ENCODE results near the gene CCDC197.

CCDC197 gene

DNA sequence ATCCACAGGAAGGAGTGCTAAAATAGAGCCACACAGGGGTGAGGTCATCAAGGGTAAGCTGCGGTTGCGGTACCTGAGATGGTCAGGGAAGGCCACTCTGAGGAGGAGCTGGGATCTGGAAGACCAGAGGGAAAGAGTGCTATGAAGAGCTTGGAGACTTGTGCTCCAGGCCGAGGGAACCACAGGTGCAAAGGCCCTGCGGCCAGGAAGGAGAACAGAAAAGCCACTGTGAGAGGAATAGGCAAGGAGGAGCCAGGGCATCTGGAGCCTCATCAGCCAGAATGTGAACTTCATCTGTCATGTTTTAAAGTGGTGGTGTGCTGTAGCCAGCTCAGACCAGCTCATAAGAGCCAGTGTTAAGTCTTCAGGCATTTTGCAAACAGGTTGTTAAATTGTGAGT lies 5.5 kb upstream of the CCDC197 start:
- Histone ChIP-seq H3F3A (ENCODE audit: insufficient read depth) (no peaks in the 10 kb centered on the region), H4K20me1 (ENCODE audit: low read depth, low read length) (no peaks in the 10 kb centered on the region), H3K4me2 (ENCODE audit: low read depth, low read length, poor library complexity, severe bottlenecking) (no peak overlapping the region), H3K27ac (ENCODE audit: low read depth, low read length) (no peak overlapping the region), H3K36me3 (ENCODE audit: low read length) (no peaks in the 10 kb centered on the region), H3K9me3 (ENCODE audit: insufficient read depth, low read length) (no peaks in the 10 kb centered on the region), H3K79me2 (ENCODE audit: insufficient read depth, low read length) (no peaks in the 10 kb centered on the region), H3K4me3 (ENCODE audit: insufficient read depth, low read length, poor library complexity, severe bottlenecking) (no peak overlapping the region), H3K9me2 (replicated peaks; ENCODE audit: insufficient read depth, low read length) (no peaks in the 10 kb centered on the region), H3K27me3 (ENCODE audit: low read length) (no peaks in the 10 kb centered on the region), H2AFZ (ENCODE audit: low read depth, low read length, severe bottlenecking) (no peak overlapping the region), H3K9ac (ENCODE audit: low read length) (no peak overlapping the region)
- TF ChIP-seq, protein P1, sequence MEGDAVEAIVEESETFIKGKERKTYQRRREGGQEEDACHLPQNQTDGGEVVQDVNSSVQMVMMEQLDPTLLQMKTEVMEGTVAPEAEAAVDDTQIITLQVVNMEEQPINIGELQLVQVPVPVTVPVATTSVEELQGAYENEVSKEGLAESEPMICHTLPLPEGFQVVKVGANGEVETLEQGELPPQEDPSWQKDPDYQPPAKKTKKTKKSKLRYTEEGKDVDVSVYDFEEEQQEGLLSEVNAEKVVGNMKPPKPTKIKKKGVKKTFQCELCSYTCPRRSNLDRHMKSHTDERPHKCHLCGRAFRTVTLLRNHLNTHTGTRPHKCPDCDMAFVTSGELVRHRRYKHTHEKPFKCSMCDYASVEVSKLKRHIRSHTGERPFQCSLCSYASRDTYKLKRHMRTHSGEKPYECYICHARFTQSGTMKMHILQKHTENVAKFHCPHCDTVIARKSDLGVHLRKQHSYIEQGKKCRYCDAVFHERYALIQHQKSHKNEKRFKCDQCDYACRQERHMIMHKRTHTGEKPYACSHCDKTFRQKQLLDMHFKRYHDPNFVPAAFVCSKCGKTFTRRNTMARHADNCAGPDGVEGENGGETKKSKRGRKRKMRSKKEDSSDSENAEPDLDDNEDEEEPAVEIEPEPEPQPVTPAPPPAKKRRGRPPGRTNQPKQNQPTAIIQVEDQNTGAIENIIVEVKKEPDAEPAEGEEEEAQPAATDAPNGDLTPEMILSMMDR (IDR thresholded peaks at IDR 0.05; ENCODE audit: insufficient read depth, low read length, poor library complexity, severe bottlenecking), result no peak
- TF ChIP-seq EZH2phosphoT487 (conservative IDR thresholded peaks at IDR 0.05; ENCODE audit: low read length), result no peak

DNA sequence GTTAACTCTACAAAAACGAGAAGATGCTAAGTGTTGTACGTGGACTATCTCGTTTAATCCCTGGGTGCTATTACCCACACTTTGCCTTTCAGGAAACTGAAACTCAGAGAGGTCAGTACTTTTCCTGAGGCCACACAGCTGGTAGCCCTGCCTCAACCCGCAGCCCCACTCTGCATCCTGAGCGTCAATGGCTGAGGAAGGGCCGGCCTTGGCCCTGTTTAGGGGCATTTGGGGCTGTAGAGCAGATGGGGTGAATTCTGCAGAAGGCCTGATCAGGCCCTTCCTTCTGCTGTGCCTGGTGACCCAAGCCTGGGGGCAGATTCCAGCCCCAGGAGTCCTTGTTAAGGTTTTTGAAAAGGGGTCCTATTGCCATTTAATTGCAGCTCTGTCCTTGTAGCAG lies 3.7 kb upstream of the CCDC197 start:
- no peak overlapping the region for H3K27ac ChIP-seq (ENCODE audit: low read depth, low read length)
- no peaks in the 10 kb centered on the region for H3F3A ChIP-seq (ENCODE audit: insufficient read depth)
- no peak overlapping the region for H3K4me2 ChIP-seq (ENCODE audit: low read depth, low read length, poor library complexity, severe bottlenecking)
- no peak overlapping the region for H3K9ac ChIP-seq (ENCODE audit: low read length)
- H3K36me3 ChIP-seq (ENCODE audit: low read length), result no peaks in the 10 kb centered on the region
- H3K4me3 ChIP-seq (ENCODE audit: insufficient read depth, low read length, poor library complexity, severe bottlenecking), result no peak overlapping the region
- H3K27me3 ChIP-seq (ENCODE audit: low read length), result no peaks in the 10 kb centered on the region
- H3K9me3 ChIP-seq (ENCODE audit: insufficient read depth, low read length), result no peaks in the 10 kb centered on the region
- no peaks in the 10 kb centered on the region for H4K20me1 ChIP-seq (ENCODE audit: low read depth, low read length)
- no peak overlapping the region for H2AFZ ChIP-seq (ENCODE audit: low read depth, low read length, severe bottlenecking)
- H3K79me2 ChIP-seq (ENCODE audit: insufficient read depth, low read length), result no peaks in the 10 kb centered on the region
- TF ChIP-seq, protein P1 (IDR thresholded peaks at IDR 0.05; ENCODE audit: insufficient read depth, low read length, poor library complexity, severe bottlenecking), result no peak
- no peak for TF ChIP-seq EZH2phosphoT487 (conservative IDR thresholded peaks at IDR 0.05; ENCODE audit: low read length)
- H3K9me2 ChIP-seq (replicated peaks; ENCODE audit: insufficient read depth, low read length), result no peaks in the 10 kb centered on the region

GRCh38 chr14:93994919-93995682 lies 2.0 kb upstream of the CCDC197 start:
- H3K4me3 ChIP-seq (ENCODE audit: insufficient read depth, low read length, poor library complexity, severe bottlenecking), result no peak overlapping the region
- no peak overlapping the region for H3K4me2 ChIP-seq (ENCODE audit: low read depth, low read length, poor library complexity, severe bottlenecking)
- no peaks in the 10 kb centered on the region for H3K79me2 ChIP-seq (ENCODE audit: insufficient read depth, low read length)
- no peak overlapping the region for H2AFZ ChIP-seq (ENCODE audit: low read depth, low read length, severe bottlenecking)
- H4K20me1 ChIP-seq (ENCODE audit: low read depth, low read length), result no peaks in the 10 kb centered on the region
- H3K27ac ChIP-seq (ENCODE audit: low read depth, low read length), result no peak overlapping the region
- no peak overlapping the region for H3K9ac ChIP-seq (ENCODE audit: low read length)
- no peaks in the 10 kb centered on the region for H3K9me3 ChIP-seq (ENCODE audit: insufficient read depth, low read length)
- no peaks in the 10 kb centered on the region for H3K9me2 ChIP-seq (replicated peaks; ENCODE audit: insufficient read depth, low read length)
- no peaks in the 10 kb centered on the region for H3K36me3 ChIP-seq (ENCODE audit: low read length)
- TF ChIP-seq, protein P1 (IDR thresholded peaks at IDR 0.05; ENCODE audit: insufficient read depth, low read length, poor library complexity, severe bottlenecking), result no peak
- no peak for TF ChIP-seq EZH2phosphoT487 (conservative IDR thresholded peaks at IDR 0.05; ENCODE audit: low read length)
- H3F3A ChIP-seq (ENCODE audit: insufficient read depth), result no peaks in the 10 kb centered on the region
- H3K27me3 ChIP-seq (ENCODE audit: low read length), result no peaks in the 10 kb centered on the region

Measured in SU-DHL-6 (cell line).